Activated naive CD4-positive, alpha-beta T cell treated with anti-CD3 and anti-CD28 coated beads, Interleukin-2, amount 10 ng/mL, durations not matched to agents 5 hours and 36 hours (primary cell): ENCODE results near the gene OOSP2. TPM values are rescaled to one million over a fixed set of nuclear protein-coding genes. Genes with fewer than 3 reads are reported as not detected.

ENCODE experiments used
- total RNA-seq, 2 experiments: library from RNA; stranded (reverse); gene quantifications; one replicate each; pipeline ENCODE4 v1.2.3, GENCODE V29; 2021

The OOSP2 gene, protein sequence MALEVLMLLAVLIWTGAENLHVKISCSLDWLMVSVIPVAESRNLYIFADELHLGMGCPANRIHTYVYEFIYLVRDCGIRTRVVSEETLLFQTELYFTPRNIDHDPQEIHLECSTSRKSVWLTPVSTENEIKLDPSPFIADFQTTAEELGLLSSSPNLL
- not detected for total RNA-seq

DNA sequence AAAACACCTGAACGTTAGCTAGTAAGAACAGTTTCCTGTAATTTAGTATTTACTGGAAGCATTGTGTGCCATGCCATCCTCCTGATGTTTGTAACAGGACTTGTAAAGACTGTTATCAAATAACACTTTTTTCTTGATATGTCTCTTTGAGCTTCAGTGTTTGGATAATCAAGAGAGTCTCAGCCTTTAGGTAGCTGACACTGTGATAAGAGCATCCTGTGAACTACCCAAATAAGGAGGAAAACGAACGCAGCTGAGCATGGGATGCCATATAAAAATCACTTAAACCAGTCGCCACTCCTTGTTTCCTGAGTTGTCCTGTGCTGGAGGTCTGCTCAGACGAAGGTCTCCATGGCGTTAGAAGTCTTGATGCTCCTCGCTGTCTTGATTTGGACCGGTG is at the start of gene OOSP2:
Gene OOSP2 (plus strand): TSS at position 301 of the 400 bp plus-strand sequence. CDS start 51 bp downstream, at position 352.

GRCh38 chr11:60016881-60017280 is 23.3 kb upstream of the OOSP2 start, which contains the start of gene OOSP4B:
TSS of gene OOSP4B (plus strand) at chr11:60017181.

DNA sequence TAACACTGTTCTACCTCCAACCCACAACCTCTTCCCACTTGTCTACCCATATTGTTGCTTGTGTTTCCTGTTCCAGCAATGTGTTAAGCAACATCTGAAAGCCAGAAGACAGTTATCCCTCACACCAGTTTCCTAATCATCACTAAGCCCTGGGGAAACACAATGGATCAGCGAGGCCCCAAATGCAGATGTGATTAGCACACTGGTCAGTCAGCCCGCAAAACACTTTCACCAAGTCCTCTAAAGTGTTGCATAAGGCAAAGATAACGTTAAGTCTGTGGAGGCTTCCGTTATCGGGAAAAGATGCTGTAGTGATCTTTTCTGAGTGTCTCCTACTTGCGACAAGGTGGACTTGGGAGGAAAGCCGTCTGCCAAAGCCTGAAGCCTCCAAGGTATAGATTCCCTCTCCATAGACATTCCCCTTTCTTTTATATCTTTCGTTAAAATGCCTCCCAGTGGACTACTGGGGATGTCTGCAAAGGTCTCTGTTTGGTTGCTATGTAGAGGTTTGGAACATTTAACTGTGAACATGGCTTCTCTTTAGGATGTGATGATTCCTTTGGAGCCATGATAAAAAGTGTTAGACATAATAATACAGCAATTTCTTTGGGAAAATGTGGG is 16.2 kb downstream of the OOSP2 start, which contains the start of gene MS4A3:
Gene MS4A3 (plus strand): TSS at position 317 of the 621 bp plus-strand sequence. CDS start 4,496 bp downstream, outside the sequence.

GRCh38 chr11:60088364-60088763 is 48.2 kb downstream of the OOSP2 start, which contains the start of gene MS4A2:
TSS of gene MS4A2 (plus strand) at chr11:60088664. CDS start at chr11:60088766, 102 bp downstream.

Other genes with a start within 250 kb of the OOSP2 start
- 10 to 100 TPM; 60.9 to 65.9 TPM for gene MRPL16, start 229.6 kb upstream of the OOSP2 start, total RNA-seq
- gene CBLIF, start 194.9 kb upstream of the OOSP2 start, total RNA-seq: not detected
- gene TCN1, start 173.9 kb upstream of the OOSP2 start, total RNA-seq: not detected
- gene OOSP3, start 161.6 kb upstream of the OOSP2 start, total RNA-seq: not detected
- gene OOSP1, start 102.0 kb upstream of the OOSP2 start, total RNA-seq: not detected
- not detected for gene OOSP4A, start 76.4 kb upstream of the OOSP2 start, total RNA-seq
- gene OOSP4B, start 23.2 kb upstream of the OOSP2 start, total RNA-seq: not detected
- not detected for gene MS4A3, start 16.3 kb downstream of the OOSP2 start, total RNA-seq
- gene MS4A2, start 48.3 kb downstream of the OOSP2 start, total RNA-seq: not detected
- gene MS4A6A, start 142.7 kb downstream of the OOSP2 start, total RNA-seq: not detected
- gene MS4A4E, start 202.7 kb downstream of the OOSP2 start, total RNA-seq: not detected
- not detected for gene MS4A4A, start 240.3 kb downstream of the OOSP2 start, total RNA-seq